ENCODE data around the gene PI16. TPM values are rescaled to one million over a fixed set of nuclear protein-coding genes. Genes with fewer than 3 reads are reported as not detected.

PI16 gene, protein sequence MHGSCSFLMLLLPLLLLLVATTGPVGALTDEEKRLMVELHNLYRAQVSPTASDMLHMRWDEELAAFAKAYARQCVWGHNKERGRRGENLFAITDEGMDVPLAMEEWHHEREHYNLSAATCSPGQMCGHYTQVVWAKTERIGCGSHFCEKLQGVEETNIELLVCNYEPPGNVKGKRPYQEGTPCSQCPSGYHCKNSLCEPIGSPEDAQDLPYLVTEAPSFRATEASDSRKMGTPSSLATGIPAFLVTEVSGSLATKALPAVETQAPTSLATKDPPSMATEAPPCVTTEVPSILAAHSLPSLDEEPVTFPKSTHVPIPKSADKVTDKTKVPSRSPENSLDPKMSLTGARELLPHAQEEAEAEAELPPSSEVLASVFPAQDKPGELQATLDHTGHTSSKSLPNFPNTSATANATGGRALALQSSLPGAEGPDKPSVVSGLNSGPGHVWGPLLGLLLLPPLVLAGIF
- total RNA-seq: not detected in 2 replicates

DNA sequence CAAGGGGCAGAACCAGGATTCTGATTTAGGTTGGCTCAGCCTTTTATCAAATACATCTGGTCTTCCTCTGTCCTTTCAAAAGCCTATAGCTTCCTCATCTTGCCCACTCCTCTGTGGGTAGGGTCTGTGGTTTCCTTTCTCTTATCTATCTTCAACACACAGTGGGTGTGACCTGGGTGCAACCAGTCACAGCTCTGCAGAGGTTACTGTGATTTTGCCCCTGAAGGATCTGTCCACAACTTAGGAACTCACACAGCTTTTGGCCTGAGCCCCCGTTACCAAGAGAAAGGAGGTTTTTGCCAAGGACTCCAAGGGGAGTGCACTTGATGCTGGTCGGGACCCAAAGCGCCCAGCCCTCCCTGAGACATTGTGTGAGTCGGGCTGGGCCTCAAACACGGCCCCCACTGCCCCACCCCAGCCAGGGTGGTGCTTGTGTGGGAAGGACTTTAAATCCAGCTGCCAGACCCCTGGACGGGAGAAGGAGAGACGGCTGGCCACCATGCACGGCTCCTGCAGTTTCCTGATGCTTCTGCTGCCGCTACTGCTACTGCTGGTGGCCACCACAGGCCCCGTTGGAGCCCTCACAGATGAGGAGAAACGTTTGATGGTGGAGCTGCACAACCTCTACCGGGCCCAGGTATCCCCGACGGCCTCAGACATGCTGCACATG, at the start of gene PI16:
PI16 (plus strand) TSS at position 477 of the 670 bp plus-strand sequence; CDS start at position 500, 23 bp downstream.
- TF ChIP-seq, protein P1, sequence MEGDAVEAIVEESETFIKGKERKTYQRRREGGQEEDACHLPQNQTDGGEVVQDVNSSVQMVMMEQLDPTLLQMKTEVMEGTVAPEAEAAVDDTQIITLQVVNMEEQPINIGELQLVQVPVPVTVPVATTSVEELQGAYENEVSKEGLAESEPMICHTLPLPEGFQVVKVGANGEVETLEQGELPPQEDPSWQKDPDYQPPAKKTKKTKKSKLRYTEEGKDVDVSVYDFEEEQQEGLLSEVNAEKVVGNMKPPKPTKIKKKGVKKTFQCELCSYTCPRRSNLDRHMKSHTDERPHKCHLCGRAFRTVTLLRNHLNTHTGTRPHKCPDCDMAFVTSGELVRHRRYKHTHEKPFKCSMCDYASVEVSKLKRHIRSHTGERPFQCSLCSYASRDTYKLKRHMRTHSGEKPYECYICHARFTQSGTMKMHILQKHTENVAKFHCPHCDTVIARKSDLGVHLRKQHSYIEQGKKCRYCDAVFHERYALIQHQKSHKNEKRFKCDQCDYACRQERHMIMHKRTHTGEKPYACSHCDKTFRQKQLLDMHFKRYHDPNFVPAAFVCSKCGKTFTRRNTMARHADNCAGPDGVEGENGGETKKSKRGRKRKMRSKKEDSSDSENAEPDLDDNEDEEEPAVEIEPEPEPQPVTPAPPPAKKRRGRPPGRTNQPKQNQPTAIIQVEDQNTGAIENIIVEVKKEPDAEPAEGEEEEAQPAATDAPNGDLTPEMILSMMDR (IDR thresholded peaks at IDR 0.05; ENCODE audit: insufficient read depth, low read length, severe bottlenecking): no peak
- FAIRE-seq: no peak
- DNase-seq (ENCODE audit: low read depth): no peak
- no peaks in the 10 kb centered on the region for H3K27me3 ChIP-seq (ENCODE audit: control insufficient read depth, insufficient read depth, low read length)
- no peak within 1 kb of the TSS for H3K4me3 ChIP-seq (ENCODE audit: low read depth, low read length)
- no peaks in the 10 kb centered on the region for H3K36me3 ChIP-seq (ENCODE audit: control insufficient read depth, insufficient read depth, low read length)

DNA sequence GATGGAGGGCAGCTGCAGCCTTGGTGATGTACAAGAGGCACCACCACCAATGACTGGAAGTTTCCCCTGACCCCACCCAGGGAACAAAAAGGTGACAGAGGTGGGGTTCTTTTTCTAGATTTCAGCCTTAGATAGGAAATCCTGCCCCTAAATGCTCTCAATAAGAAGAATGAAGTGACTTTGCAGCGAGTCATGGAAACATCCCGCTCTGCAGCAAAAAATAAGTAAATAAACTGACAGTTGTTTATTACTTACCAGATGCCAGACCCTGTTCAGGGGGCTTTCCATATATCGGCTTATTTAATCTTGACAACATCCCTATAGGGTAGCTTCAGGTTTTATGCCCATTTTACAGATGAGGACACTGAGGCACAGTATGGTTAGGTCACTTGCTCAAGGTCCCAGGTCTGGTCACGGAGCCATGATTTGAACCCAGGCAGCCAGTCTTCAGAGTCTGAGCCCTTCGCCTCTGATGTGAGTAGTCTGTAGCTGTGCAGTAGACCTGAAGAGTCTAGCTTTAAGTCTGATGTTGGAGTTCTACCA, 49.6 kb upstream of the PI16 start:
- H3K27me3 ChIP-seq (ENCODE audit: control insufficient read depth, insufficient read depth, low read length): no peaks in the 10 kb centered on the region
- FAIRE-seq (no peak), DNase-seq (ENCODE audit: low read depth) (no peak)
- H3K4me3 ChIP-seq (ENCODE audit: low read depth, low read length): no peak overlapping the region
- peaks cover 12% of the 10 kb centered on the region for H3K36me3 ChIP-seq (ENCODE audit: control insufficient read depth, insufficient read depth, low read length)
- TF ChIP-seq, protein P1 (IDR thresholded peaks at IDR 0.05; ENCODE audit: insufficient read depth, low read length, severe bottlenecking): no peak

DNA sequence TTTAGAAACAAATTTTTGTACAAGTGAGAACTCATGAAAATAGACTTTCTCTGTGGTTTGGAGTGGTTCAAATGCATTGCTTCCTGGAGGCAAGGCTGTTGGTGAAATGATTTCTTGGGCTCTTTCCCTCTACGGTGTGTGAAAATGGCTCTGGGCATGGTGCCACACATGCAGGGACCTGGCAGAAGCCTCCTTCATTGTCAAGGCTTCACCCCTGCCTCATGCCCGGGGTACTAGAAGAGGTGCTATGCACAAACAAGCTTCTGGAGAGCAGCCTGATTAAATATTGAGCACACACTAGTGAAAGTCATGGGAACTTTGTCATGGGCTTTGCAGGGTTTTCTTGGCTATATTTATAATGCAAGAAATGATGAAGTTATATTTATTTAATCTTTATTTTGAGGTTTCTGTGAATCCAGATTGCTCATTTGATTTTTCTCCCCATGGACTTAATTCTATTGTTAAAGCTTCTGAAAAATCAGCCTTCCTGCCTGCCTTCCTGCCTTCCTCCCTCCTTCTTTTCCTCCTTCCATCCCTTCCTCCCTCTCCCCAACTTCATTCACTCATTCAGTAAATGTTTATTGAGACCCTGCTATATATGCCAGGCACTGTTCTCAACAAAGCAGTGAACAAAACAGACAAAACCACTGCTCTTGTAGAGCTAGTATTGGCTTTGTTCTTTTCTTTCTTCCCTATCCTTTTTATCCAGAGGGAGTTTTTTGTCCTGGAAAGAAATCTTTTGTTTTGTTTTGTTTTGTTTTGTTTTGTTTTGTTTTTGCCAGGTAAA, 47.8 kb upstream of the PI16 start:
- Histone ChIP-seq H3K4me3 (ENCODE audit: low read depth, low read length) (no peak overlapping the region), H3K27me3 (ENCODE audit: control insufficient read depth, insufficient read depth, low read length) (no peaks in the 10 kb centered on the region), H3K36me3 (ENCODE audit: control insufficient read depth, insufficient read depth, low read length) (peaks cover 13% of the 10 kb centered on the region)
- DNase-seq (ENCODE audit: low read depth) (no peak), FAIRE-seq (no peak)
- TF ChIP-seq, protein P1 (IDR thresholded peaks at IDR 0.05; ENCODE audit: insufficient read depth, low read length, severe bottlenecking): no peak

DNA sequence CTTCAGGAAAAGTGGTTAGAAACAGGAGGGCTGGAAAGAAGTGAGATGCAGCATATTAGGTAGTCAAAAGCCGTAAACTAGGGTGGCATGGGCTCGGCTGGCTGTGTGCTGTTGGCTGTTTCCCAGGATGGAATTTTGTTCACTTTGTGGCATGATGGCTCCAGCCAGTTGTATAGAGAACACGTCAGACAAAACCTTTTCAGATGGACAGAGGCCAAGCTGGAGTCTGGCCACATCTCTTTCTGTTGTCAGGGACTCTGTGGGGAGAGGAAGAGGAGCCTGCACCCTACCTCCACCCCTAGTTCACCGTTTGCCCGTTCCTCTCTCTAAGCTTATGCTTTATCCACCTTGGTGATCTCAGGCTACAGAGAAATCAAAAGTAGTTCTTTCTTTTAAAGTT, 46.8 kb upstream of the PI16 start:
- H3K4me3 ChIP-seq (ENCODE audit: low read depth, low read length): no peak overlapping the region
- FAIRE-seq: no peak
- TF ChIP-seq, protein P1 (IDR thresholded peaks at IDR 0.05; ENCODE audit: insufficient read depth, low read length, severe bottlenecking): no peak
- peak; percentile 58 for DNase-seq (ENCODE audit: low read depth)
- peaks cover 9% of the 10 kb centered on the region for H3K36me3 ChIP-seq (ENCODE audit: control insufficient read depth, insufficient read depth, low read length)
- no peaks in the 10 kb centered on the region for H3K27me3 ChIP-seq (ENCODE audit: control insufficient read depth, insufficient read depth, low read length)

DNA sequence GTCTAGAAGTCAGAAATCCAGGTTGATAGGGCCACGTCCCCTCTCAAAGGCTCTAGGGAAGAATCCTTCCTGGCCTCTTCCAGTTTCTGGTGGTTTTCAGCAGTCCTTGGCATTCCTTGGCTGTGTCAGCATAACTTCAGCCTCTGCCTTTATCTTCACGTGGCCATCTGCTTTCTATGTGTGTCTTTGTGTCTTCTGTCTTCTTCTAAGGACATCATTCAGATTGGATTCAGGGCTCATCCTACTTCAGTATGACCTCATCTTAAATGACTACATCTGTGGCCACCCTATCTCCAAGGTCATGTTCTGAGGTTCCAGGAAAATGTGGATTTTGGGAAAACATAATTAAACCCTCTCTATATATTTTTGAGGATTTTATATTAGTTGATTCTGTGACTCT, 45.8 kb upstream of the PI16 start:
- H3K27me3 ChIP-seq (ENCODE audit: control insufficient read depth, insufficient read depth, low read length): no peaks in the 10 kb centered on the region
- TF ChIP-seq, protein P1 (IDR thresholded peaks at IDR 0.05; ENCODE audit: insufficient read depth, low read length, severe bottlenecking): no peak
- DNase-seq (ENCODE audit: low read depth): no peak
- H3K4me3 ChIP-seq (ENCODE audit: low read depth, low read length): no peak overlapping the region
- H3K36me3 ChIP-seq (ENCODE audit: control insufficient read depth, insufficient read depth, low read length): peaks cover 9% of the 10 kb centered on the region
- FAIRE-seq: no peak
